ENCODE data around the gene DLGAP4. TPM values are rescaled to one million over a fixed set of nuclear protein-coding genes. Genes with fewer than 3 reads are reported as not detected.
A peak's percentile ranks its signal among the peaks of the same experiment; 100 is the strongest.

The DLGAP4 gene
- total RNA-seq, 1 donor: 18.1 TPM

- no peak for TF ChIP-seq CTCF (IDR thresholded peaks at IDR 0.05; ENCODE audit: extremely low read depth, low read depth, low read length)
- no peaks in the 10 kb centered on the region for H3K4me1 ChIP-seq (ENCODE audit: insufficient read depth, low read length)
- no peaks in the 10 kb centered on the region for H3K27me3 ChIP-seq (ENCODE audit: insufficient read depth, low read length)
- no peak overlapping the region for H3K27ac ChIP-seq (ENCODE audit: low read depth, low read length)
- H3K79me2 ChIP-seq (ENCODE audit: insufficient read depth, low read length): peaks cover 33% of the 10 kb centered on the region
- DNase-seq (ENCODE audit: insufficient read length, low spot score, missing footprints): peak; percentile 19
- no peak overlapping the region for H2AFZ ChIP-seq (ENCODE audit: low read length)
- H4K20me1 ChIP-seq (ENCODE audit: insufficient read depth, low read length): peaks cover 27% of the 10 kb centered on the region
- H3K4me3 ChIP-seq (ENCODE audit: insufficient read depth, low read length): no peak overlapping the region
- peaks cover 74% of the 10 kb centered on the region for H3K36me3 ChIP-seq (ENCODE audit: insufficient read depth, low read length)
- H3K9me3 ChIP-seq (ENCODE audit: low read depth, low read length): no peaks in the 10 kb centered on the region
- no peak overlapping the region for H3K4me2 ChIP-seq (ENCODE audit: insufficient read depth, low read length)
Measured at GRCh38 chr20:36526521-36527011, 220.4 kb downstream of the DLGAP4 start.

GRCh38 chr20:36527331-36528125, 221.4 kb downstream of the DLGAP4 start:
- H3K36me3 ChIP-seq (ENCODE audit: insufficient read depth, low read length): peaks cover 65% of the 10 kb centered on the region
- H3K9me3 ChIP-seq (ENCODE audit: low read depth, low read length): no peaks in the 10 kb centered on the region
- no peak overlapping the region for H2AFZ ChIP-seq (ENCODE audit: low read length)
- no peaks in the 10 kb centered on the region for H3K27me3 ChIP-seq (ENCODE audit: insufficient read depth, low read length)
- no peak for DNase-seq (ENCODE audit: insufficient read length, low spot score, missing footprints)
- H3K4me2 ChIP-seq (ENCODE audit: insufficient read depth, low read length): no peak overlapping the region
- no peak overlapping the region for H3K27ac ChIP-seq (ENCODE audit: low read depth, low read length)
- H4K20me1 ChIP-seq (ENCODE audit: insufficient read depth, low read length): peaks cover 26% of the 10 kb centered on the region
- H3K79me2 ChIP-seq (ENCODE audit: insufficient read depth, low read length): peaks cover 24% of the 10 kb centered on the region
- no peak for TF ChIP-seq CTCF (IDR thresholded peaks at IDR 0.05; ENCODE audit: extremely low read depth, low read depth, low read length)
- H3K4me3 ChIP-seq (ENCODE audit: insufficient read depth, low read length): no peak overlapping the region
- H3K4me1 ChIP-seq (ENCODE audit: insufficient read depth, low read length): no peaks in the 10 kb centered on the region

GRCh38 chr20:36528176-36528874, 222.2 kb downstream of the DLGAP4 start:
- peaks cover 16% of the 10 kb centered on the region for H3K79me2 ChIP-seq (ENCODE audit: insufficient read depth, low read length)
- H3K4me3 ChIP-seq (ENCODE audit: insufficient read depth, low read length): no peak overlapping the region
- no peaks in the 10 kb centered on the region for H3K27me3 ChIP-seq (ENCODE audit: insufficient read depth, low read length)
- TF ChIP-seq CTCF (IDR thresholded peaks at IDR 0.05; ENCODE audit: extremely low read depth, low read depth, low read length): no peak
- peak; percentile 25 for DNase-seq (ENCODE audit: insufficient read length, low spot score, missing footprints)
- H2AFZ ChIP-seq (ENCODE audit: low read length): no peak overlapping the region
- peaks cover 18% of the 10 kb centered on the region for H4K20me1 ChIP-seq (ENCODE audit: insufficient read depth, low read length)
- H3K9me3 ChIP-seq (ENCODE audit: low read depth, low read length): no peaks in the 10 kb centered on the region
- no peak overlapping the region for H3K27ac ChIP-seq (ENCODE audit: low read depth, low read length)
- peaks cover 58% of the 10 kb centered on the region for H3K36me3 ChIP-seq (ENCODE audit: insufficient read depth, low read length)
- no peaks in the 10 kb centered on the region for H3K4me1 ChIP-seq (ENCODE audit: insufficient read depth, low read length)
- no peak overlapping the region for H3K4me2 ChIP-seq (ENCODE audit: insufficient read depth, low read length)

- no peak for TF ChIP-seq CTCF (IDR thresholded peaks at IDR 0.05; ENCODE audit: extremely low read depth, low read depth, low read length)
- Histone ChIP-seq H3K36me3 (ENCODE audit: insufficient read depth, low read length) (peaks cover 53% of the 10 kb centered on the region), H3K4me2 (ENCODE audit: insufficient read depth, low read length) (no peak overlapping the region), H2AFZ (ENCODE audit: low read length) (no peak overlapping the region), H4K20me1 (ENCODE audit: insufficient read depth, low read length) (peaks cover 14% of the 10 kb centered on the region), H3K4me3 (ENCODE audit: insufficient read depth, low read length) (no peak overlapping the region), H3K9me3 (ENCODE audit: low read depth, low read length) (no peaks in the 10 kb centered on the region), H3K27ac (ENCODE audit: low read depth, low read length) (no peak overlapping the region), H3K4me1 (ENCODE audit: insufficient read depth, low read length) (no peaks in the 10 kb centered on the region), H3K27me3 (ENCODE audit: insufficient read depth, low read length) (no peaks in the 10 kb centered on the region), H3K79me2 (ENCODE audit: insufficient read depth, low read length) (peaks cover 10% of the 10 kb centered on the region)
- DNase-seq (ENCODE audit: insufficient read length, low spot score, missing footprints): peak; percentile 45
Measured at GRCh38 chr20:36528875-36529417, 222.8 kb downstream of the DLGAP4 start.

Data from osteoblast (primary cell).